Trophoblast cell (in vitro differentiated cells and primary cell): ENCODE data around the gene SMIM13. TPM values are rescaled to one million over a fixed set of nuclear protein-coding genes. Genes with fewer than 3 reads are reported as not detected.

Experiments used
- DNase-seq, 2 donors: peaks; one replicate each; pipeline ENCODE4 v3.0.0-alpha.2; 2016
- H2AFZ ChIP-seq: 2 replicates; pipeline ENCODE4 v1.6.1; 2013; ENCODE audit warnings: low read length, moderate library complexity, mild to moderate bottlenecking; ENCODE audit not compliant: insufficient read depth, poor library complexity
- H2AK5ac ChIP-seq: 2 replicates; pipeline ENCODE4 v1.6.1; 2013; ENCODE audit warnings: mild to moderate bottlenecking, low read length
- H2BK120ac ChIP-seq: 2 replicates; pipeline ENCODE4 v1.6.1; 2013; ENCODE audit warnings: low read length, mild to moderate bottlenecking, moderate library complexity; ENCODE audit not compliant: insufficient read depth, poor library complexity
- H2BK12ac ChIP-seq: 2 replicates; pipeline ENCODE4 v1.6.1; 2013; ENCODE audit warnings: mild to moderate bottlenecking, low read length, moderate library complexity
- H2BK5ac ChIP-seq: 2 replicates; pipeline ENCODE4 v1.6.1; 2013; ENCODE audit warnings: low read length, low read depth, moderate library complexity, mild to moderate bottlenecking; ENCODE audit not compliant: poor library complexity
- H3K14ac ChIP-seq: 2 replicates; pipeline ENCODE4 v1.6.1; 2013; ENCODE audit warnings: mild to moderate bottlenecking, low read length
- H3K18ac ChIP-seq: 2 replicates; pipeline ENCODE4 v1.6.1; 2013; ENCODE audit warnings: mild to moderate bottlenecking, low read length
- H3K23ac ChIP-seq: 2 replicates; pipeline ENCODE4 v1.6.1; 2013; ENCODE audit warnings: low read length
- H3K27ac ChIP-seq: 2 replicates; pipeline ENCODE4 v1.5.1; 2013; ENCODE audit warnings: low read depth, mild to moderate bottlenecking, inconsistent platforms, low read length, moderate library complexity
- H3K27me3 ChIP-seq: 2 replicates; pipeline ENCODE4 v1.6.1; 2013; ENCODE audit warnings: inconsistent platforms, mild to moderate bottlenecking, low read length, moderate library complexity; ENCODE audit not compliant: insufficient read depth
- H3K36me3 ChIP-seq, 2 experiments: 1 replicate in 1 of 2; 2 replicates in 1 of 2; pipeline ENCODE4 v1.6.1; 2013; ENCODE audit warnings: low read length in 2 of 2, mild to moderate bottlenecking in 2 of 2, moderate library complexity in 1 of 2; ENCODE audit not compliant: insufficient read depth in 2 of 2, control insufficient read depth in 1 of 2
- H3K4ac ChIP-seq: 2 replicates; pipeline ENCODE4 v1.6.1; 2013; ENCODE audit warnings: low read depth, mild to moderate bottlenecking, low read length, moderate library complexity
- H3K4me1 ChIP-seq, 2 experiments: 1 replicate in 1 of 2; 2 replicates in 1 of 2; pipeline ENCODE4 v1.6.1; 2013; ENCODE audit warnings: low read length in 2 of 2, mild to moderate bottlenecking in 2 of 2, moderate library complexity in 1 of 2; ENCODE audit not compliant: insufficient read depth in 2 of 2, control insufficient read depth in 1 of 2
- H3K4me2 ChIP-seq: 2 replicates; pipeline ENCODE4 v1.6.1; 2013; ENCODE audit warnings: inconsistent platforms, mild to moderate bottlenecking, low read length, moderate library complexity
- H3K4me3 ChIP-seq: 2 replicates; pipeline ENCODE4 v1.5.1; 2013; ENCODE audit warnings: mild to moderate bottlenecking, low read depth, low read length, inconsistent platforms
- H3K79me1 ChIP-seq: one replicate; pipeline ENCODE4 v1.6.1; 2013; ENCODE audit warnings: low read length
- H3K79me2 ChIP-seq: 2 replicates; pipeline ENCODE4 v1.6.1; 2013; ENCODE audit warnings: low read length, mild to moderate bottlenecking; ENCODE audit not compliant: control insufficient read depth, insufficient read depth, poor library complexity
- H3K9ac ChIP-seq: 2 replicates; pipeline ENCODE4 v1.6.1; 2013; ENCODE audit warnings: mild to moderate bottlenecking, low read length
- H3K9me3 ChIP-seq: 2 replicates; pipeline ENCODE4 v1.6.1; 2013; ENCODE audit warnings: low read depth, mild to moderate bottlenecking, control low read depth, inconsistent platforms, low read length; ENCODE audit not compliant: insufficient read depth
- H4K12ac ChIP-seq: 2 replicates; pipeline ENCODE4 v1.6.1; 2013; ENCODE audit warnings: low read depth, mild to moderate bottlenecking, low read length, moderate library complexity
- H4K8ac ChIP-seq: 2 replicates; pipeline ENCODE4 v1.6.1; 2013; ENCODE audit warnings: low read depth, mild to moderate bottlenecking, low read length, moderate library complexity
- H4K91ac ChIP-seq: one replicate; pipeline ENCODE4 v1.6.1; 2013; ENCODE audit warnings: low read depth, mild to moderate bottlenecking, low read length, moderate library complexity
- WGBS: extraction: QIAGEN DNeasy Blood & Tissue Kit; methylation state at CpG from one replicate; pipeline ENCODE4 v1.1.7; 2013; ENCODE audit warnings: missing lambda C conversion rate; ENCODE audit not compliant: insufficient read length, insufficient coverage; ENCODE audit errors: extremely low coverage; 5-methylcytosine and 5-hydroxymethylcytosine counted together
- polyA plus RNA-seq: library from polyadenylated mRNA; stranded (reverse); fragments of 200-250 nt; gene quantifications from 2 replicates; pipeline ENCODE4 v1.2.3, GENCODE V29; 2013

SMIM13 gene
- 26.5 and 28.9 TPM in 2 replicates for polyA plus RNA-seq

DNA sequence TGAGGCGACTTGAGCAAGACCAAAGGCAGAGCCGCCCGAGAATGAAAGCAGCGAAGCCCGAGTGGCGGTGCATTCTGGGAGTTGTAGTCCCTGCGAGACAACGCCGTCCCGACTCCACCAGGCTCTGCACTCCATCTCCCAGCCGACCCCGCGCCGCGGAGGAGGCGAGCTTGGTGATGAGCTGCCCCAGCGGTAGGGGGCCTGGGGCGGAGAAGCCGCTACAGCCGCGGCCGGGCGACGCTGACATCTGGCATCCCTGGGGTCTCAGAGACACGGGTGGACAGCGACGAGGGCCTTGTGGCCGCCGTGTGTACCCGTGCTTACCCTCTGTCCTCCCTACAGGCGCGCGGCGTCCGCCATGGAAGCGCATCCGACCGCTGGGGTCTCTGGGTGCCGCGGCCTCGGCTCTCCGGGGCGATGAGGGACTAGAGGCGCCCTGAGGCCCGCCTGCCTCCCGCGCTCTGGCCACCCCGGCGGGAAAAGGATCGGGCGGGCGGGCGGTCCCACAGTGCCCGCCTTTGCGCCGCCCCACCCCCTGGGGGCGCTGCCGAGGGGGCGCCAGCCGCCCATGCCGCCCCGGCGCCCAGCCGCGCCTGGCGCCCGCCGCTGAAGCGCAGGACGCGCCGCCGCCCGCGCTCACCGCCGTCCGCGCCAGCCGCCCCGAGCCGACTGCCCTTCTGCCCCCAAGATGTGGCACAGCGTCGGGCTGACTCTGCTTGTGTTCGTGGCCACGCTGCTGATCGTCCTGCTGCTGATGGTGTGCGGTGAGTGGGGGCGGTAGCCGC lies at the start of gene SMIM13:
SMIM13 (plus strand) TSS at position 209 of the 785 bp plus-strand sequence; CDS start at position 689, 480 bp downstream.
- no CpG with 5 or more reads among the region's 90 CpGs for WGBS
- H3K4me3 ChIP-seq = peak within 1 kb of the TSS; percentile 100
- peak within 1 kb of the TSS; percentile 89 for H4K8ac ChIP-seq
- peak within 1 kb of the TSS; percentile 99 for H4K91ac ChIP-seq
- H3K9ac ChIP-seq = peak within 1 kb of the TSS; percentile 96
- H3K18ac ChIP-seq = peak within 1 kb of the TSS; percentile 97
- H3K4me1 ChIP-seq = peaks cover 9 to 12% of the 10 kb centered on the region in 2 experiments
- H2BK120ac ChIP-seq = peak within 1 kb of the TSS; percentile 98
- no peaks in the 10 kb centered on the region for H3K27me3 ChIP-seq
- H3K27ac ChIP-seq = peak within 1 kb of the TSS; percentile 99
- H3K4ac ChIP-seq = peak within 1 kb of the TSS; percentile 94
- H2AFZ ChIP-seq = peak within 1 kb of the TSS; percentile 64
- H3K9me3 ChIP-seq = no peaks in the 10 kb centered on the region
- H3K4me2 ChIP-seq = peak within 1 kb of the TSS; percentile 96
- H3K79me1 ChIP-seq = peaks cover 23% of the 10 kb centered on the region
- H2BK5ac ChIP-seq = peak within 1 kb of the TSS; percentile 98
- H3K14ac ChIP-seq = peak within 1 kb of the TSS; percentile 99
- peaks cover 14% of the 10 kb centered on the region for H3K79me2 ChIP-seq
- H4K12ac ChIP-seq = peak within 1 kb of the TSS; percentile 80
- peak within 1 kb of the TSS; percentile 19 for H2BK12ac ChIP-seq
- H3K23ac ChIP-seq = no peak within 1 kb of the TSS
- peak within 1 kb of the TSS; percentile 98 for H2AK5ac ChIP-seq
- H3K36me3 ChIP-seq = peaks cover 0 to 4% of the 10 kb centered on the region in 2 experiments
- DNase-seq = peak; percentile 99

DNA sequence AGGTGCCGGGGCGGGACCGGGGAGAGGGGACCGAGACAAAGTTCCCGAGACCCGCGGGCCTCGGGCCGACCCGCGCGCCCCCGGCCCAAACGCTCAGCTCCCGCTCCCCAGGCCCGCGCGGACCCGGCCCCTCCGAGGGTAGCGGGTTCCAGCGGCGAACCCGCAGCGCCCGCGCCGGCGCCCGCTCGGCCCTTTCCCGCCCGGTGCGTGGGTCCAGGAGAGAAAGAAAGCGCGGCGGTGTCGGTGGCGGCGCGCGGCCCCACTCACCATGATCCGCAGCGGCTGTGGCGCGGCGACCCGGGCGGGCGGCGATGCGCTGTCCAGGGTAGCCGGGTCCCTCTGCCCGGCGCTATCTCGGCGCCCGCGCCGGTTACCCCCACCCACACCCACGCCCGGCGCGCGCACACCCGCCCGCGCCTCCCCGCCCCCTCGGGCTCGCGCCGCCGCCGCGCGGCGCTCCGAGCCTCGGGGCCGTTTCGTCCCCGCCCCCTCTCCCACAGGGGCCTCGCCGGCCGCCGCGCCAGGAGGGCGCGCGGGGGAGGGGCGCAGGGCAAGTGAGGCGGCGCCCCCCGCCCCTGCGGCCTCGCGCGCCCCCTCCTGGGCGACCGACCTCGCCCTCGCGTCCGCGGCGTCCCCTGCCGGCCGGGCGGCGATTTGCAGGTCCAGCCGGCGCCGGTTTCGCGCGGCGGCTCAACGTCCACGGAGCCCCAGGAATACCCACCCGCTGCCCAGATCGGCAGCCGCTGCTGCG lies 49.5 kb upstream of the SMIM13 start, which contains the start of gene ELOVL2:
ELOVL2 (minus strand) TSS at position 345 of the 751 bp plus-strand sequence; CDS start at position 270, 75 bp downstream.
- Histone ChIP-seq H2BK120ac (peak within 1 kb of the TSS; percentile 56), H3K23ac (no peak within 1 kb of the TSS), H2AK5ac (no peak within 1 kb of the TSS), H4K8ac (no peak within 1 kb of the TSS), H3K79me2 (no peaks in the 10 kb centered on the region), H4K12ac (no peak within 1 kb of the TSS), H2AFZ (peak within 1 kb of the TSS; percentile 82), H3K4ac (no peak within 1 kb of the TSS), H3K4me2 (peak within 1 kb of the TSS; percentile 99), H3K4me3 (peak within 1 kb of the TSS; percentile 76), H3K27me3 (peaks cover 24% of the 10 kb centered on the region), H3K9ac (peak within 1 kb of the TSS; percentile 35), H3K4me1 (peaks cover 7 to 8% of the 10 kb centered on the region in 2 experiments), H2BK5ac (no peak within 1 kb of the TSS), H3K27ac (no peak within 1 kb of the TSS), H3K18ac (no peak within 1 kb of the TSS), H3K36me3 (no peaks in the 10 kb centered on the region), H3K14ac (peak within 1 kb of the TSS; percentile 62), H2BK12ac (no peak within 1 kb of the TSS), H3K9me3 (peaks cover 2% of the 10 kb centered on the region), H3K79me1 (no peaks in the 10 kb centered on the region), H4K91ac (no peak within 1 kb of the TSS)
- WGBS = no CpG with 5 or more reads among the region's 124 CpGs
- DNase-seq = peak; percentile 46 to 70

DNA sequence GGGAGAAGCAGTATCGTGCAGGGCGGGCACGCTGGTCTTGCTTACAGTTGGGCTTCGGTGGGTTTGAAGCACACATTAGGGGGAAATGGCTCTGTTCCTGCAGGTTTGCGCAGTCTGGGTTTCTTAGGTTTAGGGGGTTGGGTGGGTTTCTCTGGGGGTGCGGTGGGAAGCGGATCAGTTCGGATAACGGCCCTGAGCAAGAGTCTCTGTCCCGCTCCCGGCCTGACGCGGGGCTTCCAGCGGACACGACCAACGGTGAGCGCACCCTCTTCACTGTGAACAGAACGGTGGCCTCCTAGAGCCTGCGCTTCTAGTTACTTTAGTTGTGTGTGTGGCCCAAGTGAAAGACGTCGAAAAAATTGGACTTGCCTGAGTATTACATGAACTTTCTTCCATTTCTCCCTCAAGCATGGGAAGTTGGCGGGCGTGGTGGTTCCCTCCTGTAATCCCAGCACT lies 48.9 kb upstream of the SMIM13 start:
- no peaks in the 10 kb centered on the region for H3K79me1 ChIP-seq
- H2BK12ac ChIP-seq = no peak overlapping the region
- no peak for DNase-seq
- peak overlapping the region; percentile 76 for H3K4me3 ChIP-seq
- no peaks in the 10 kb centered on the region for H3K36me3 ChIP-seq
- H3K9ac ChIP-seq = peak overlapping the region; percentile 35
- peaks cover 7 to 8% of the 10 kb centered on the region in 2 experiments for H3K4me1 ChIP-seq
- peak overlapping the region; percentile 99 for H3K4me2 ChIP-seq
- H3K27me3 ChIP-seq = peaks cover 24% of the 10 kb centered on the region
- no peak overlapping the region for H3K23ac ChIP-seq
- peaks cover 2% of the 10 kb centered on the region for H3K9me3 ChIP-seq
- peak overlapping the region; percentile 62 for H3K14ac ChIP-seq
- H3K79me2 ChIP-seq = no peaks in the 10 kb centered on the region
- no peak overlapping the region for H2AK5ac ChIP-seq
- H2BK5ac ChIP-seq = no peak overlapping the region
- H2BK120ac ChIP-seq = no peak overlapping the region
- H2AFZ ChIP-seq = peak overlapping the region; percentile 82
- H4K91ac ChIP-seq = no peak overlapping the region
- no CpG with 5 or more reads among the region's 23 CpGs for WGBS
- no peak overlapping the region for H3K4ac ChIP-seq
- no peak overlapping the region for H3K18ac ChIP-seq
- H3K27ac ChIP-seq = no peak overlapping the region
- no peak overlapping the region for H4K12ac ChIP-seq
- H4K8ac ChIP-seq = no peak overlapping the region

DNA sequence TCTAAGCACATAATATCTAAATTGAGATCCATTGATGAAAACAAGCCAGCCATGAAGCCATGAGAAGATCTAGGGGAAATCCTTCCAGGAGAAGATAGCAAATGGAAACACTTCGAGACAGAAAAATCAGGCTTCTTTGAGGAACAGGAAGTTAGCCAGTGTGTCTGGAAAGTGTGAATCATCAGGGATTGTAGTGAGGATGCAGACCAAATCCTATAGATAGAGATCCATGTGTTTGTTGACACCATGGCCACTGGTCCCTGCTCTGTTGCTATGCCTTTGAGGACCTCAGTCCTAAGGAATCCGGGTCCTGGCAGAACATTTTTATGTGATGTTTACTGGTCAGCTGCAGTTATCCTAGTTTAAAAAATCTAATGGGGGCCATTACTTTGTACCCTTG lies 42.9 kb upstream of the SMIM13 start:
- Histone ChIP-seq H3K4me1 (no peaks in the 10 kb centered on the region), H3K4me3 (no peak overlapping the region), H3K18ac (no peak overlapping the region), H3K27me3 (no peaks in the 10 kb centered on the region), H3K79me1 (no peaks in the 10 kb centered on the region), H2BK12ac (no peak overlapping the region), H3K36me3 (no peaks in the 10 kb centered on the region), H4K12ac (no peak overlapping the region), H3K9ac (no peak overlapping the region), H3K79me2 (no peaks in the 10 kb centered on the region), H3K9me3 (no peaks in the 10 kb centered on the region), H2AFZ (no peak overlapping the region), H3K27ac (no peak overlapping the region), H4K91ac (no peak overlapping the region), H3K14ac (no peak overlapping the region), H2BK5ac (no peak overlapping the region), H3K23ac (no peak overlapping the region), H2AK5ac (no peak overlapping the region), H3K4me2 (no peak overlapping the region), H2BK120ac (no peak overlapping the region), H4K8ac (no peak overlapping the region), H3K4ac (no peak overlapping the region)
- peak; percentile 3 to 61 for DNase-seq
- WGBS = no CpG with 5 or more reads among the region's 2 CpGs
